Endothelial cell of hepatic sinusoid (primary cell): Measurements from ENCODE around the gene PPP1R14B.
"Not testable (repeated sequence)": the region's sequence is repeated elsewhere in the genome, so short reads cannot be mapped to it uniquely, and the experiment has no call there.

Experiments used
- in situ Hi-C: cut with HindIII; loops from 2 replicates; pipeline ENCODE4 v1.10.0; 2017; ENCODE audit warnings: low sequenced_read_pairs

Gene PPP1R14B

GRCh38 chr11:64248578-64248977, 1.8 kb upstream of the PPP1R14B start:
- in situ Hi-C loops: no loop called here

DNA sequence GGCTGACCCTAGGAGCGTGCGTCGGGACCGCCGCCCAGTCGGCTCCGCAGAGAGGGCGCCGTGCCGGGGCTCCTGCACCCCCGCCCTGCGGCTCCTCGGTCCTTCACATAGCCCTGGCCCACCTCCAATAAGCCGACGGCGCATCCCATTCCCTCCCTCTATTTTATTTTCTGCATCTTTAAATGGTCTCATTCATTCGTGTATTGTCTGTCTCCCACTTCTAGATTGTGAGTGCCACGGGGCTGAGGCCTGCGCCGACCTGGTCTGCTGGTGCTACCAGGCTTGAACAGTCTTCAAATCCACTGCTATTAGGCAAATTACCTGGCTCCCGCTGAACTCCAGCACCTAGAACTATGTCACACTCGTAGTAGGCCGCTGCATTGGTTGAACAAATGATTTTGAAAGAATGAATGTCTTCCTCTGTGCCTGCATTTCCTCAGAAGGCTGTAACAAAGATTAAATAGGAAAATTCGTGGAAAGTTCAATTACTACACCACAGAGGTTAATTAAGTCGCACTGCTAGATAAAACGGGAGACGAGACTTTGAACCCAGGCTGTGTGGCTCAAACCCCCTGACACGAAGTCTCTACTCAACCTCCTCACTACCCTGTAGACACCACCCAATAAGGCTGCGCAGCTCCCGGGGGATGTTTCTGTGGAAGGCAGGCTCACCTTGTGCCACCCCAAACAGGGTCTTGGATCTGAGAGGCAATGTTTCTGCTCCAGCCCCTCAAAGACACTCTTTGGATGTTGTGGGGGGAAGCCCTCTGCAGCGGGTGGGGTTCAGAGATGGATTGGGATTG, 1.2 kb upstream of the PPP1R14B start:
- in situ Hi-C loops: no loop called here

GRCh38 chr11:64246621-64246870, 197 bp downstream of the PPP1R14B start:
- in situ Hi-C loops: not testable (repeated sequence)

DNA sequence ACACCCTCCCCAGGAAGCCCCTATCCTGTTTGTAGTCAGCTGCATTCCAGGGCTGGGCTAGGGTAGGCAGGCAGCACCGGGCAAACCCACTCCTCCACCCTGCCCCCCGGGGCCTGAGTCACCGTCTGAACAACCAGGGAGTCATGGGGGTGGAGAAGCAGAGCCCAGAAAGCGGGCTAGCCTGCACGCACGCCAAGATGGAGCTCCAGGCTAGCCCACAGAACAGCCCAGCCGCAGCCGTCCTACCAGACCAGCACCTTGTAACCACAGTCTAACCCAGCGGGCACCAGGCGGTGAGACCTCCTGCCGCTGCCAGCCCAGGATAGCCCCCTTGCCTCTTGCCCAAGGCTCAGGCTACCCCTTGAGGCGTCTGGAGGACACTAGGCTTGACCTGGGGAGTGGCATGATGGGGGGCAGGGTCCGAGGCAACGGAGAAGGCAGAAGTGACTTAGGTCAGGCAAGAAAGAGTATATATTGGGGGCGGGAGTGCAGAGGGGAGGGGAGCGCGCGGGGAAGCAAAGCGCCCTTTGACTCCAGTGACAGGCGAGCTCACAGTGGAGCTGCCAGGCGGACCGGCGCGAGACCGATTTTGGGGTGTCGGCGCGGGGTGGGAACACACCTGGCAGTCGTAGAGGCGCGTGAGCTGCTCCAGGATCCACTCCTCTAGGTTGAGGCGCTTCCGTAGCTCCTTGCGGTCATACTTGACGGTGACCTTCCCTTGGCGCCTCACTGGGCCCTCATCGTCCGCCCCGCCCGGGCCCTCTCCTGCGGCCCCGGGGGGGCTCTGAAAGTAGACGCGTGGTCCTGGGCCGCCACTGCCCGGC, 734 bp downstream of the PPP1R14B start:
- in situ Hi-C loops: no loop called here

DNA sequence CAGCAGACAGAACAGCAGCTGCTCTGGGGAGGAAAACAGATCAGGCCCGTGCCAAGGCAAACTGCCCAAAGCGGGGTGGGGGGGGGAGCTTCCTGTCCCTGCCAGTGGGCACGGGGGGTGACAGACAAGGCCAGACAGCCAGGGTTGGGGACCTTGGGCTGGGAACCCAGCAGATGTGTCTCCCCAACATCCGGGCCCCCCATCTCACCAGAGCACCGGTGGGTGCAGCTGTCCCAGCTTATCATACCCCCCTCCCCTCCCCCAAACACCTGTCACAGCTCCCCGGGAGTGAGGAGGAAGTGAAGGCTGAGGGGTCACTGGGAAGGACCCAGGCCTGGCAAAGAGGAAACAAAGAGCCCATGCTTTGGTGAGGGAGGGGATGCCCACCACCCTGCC, 1.3 kb downstream of the PPP1R14B start:
- in situ Hi-C loops: no loop called here

DNA sequence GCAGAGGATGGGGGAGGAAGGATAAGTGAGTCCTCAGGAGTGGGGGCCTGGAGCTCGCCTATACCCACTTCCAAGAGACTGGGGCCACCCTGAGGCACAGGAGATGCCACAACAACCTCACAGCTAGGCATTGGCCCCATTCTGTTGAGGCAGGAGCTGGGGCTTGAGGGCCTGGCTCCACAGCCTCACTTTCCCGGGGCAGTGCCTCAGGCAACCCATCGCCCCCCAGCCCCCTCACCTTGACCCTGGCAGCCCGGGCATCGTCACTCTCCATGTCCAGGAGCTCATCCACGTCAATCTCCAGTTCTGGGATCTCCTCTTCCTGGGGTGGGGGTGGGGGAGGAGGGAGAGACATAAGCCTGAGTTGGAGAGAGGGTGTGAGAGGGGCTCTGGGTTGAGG, 1.8 kb downstream of the PPP1R14B start:
- in situ Hi-C loops: no loop called here

DNA sequence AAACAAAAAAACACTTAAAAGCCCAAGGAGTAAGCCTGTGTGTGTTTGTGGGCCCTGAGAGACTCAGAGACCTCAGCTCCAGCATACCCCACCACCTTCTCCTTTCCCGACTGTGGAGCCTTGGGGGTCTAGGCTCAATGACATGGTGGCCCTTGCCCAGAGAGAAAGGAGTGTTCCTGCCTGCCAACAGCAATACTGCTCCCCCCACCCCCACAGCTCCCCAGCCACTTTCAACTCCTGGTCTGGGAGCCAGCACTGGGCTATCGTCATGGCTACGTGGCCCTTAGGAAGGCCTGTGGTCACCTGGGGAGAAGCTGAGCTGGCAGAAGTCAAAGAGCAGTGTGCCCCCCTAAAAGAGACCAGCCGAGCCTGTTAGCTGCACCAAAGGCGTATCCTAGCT, 2.6 kb downstream of the PPP1R14B start:
- in situ Hi-C loops: no loop called here

GRCh38 chr11:64243236-64243854, 3.4 kb downstream of the PPP1R14B start:
- in situ Hi-C loops: no loop called here

DNA sequence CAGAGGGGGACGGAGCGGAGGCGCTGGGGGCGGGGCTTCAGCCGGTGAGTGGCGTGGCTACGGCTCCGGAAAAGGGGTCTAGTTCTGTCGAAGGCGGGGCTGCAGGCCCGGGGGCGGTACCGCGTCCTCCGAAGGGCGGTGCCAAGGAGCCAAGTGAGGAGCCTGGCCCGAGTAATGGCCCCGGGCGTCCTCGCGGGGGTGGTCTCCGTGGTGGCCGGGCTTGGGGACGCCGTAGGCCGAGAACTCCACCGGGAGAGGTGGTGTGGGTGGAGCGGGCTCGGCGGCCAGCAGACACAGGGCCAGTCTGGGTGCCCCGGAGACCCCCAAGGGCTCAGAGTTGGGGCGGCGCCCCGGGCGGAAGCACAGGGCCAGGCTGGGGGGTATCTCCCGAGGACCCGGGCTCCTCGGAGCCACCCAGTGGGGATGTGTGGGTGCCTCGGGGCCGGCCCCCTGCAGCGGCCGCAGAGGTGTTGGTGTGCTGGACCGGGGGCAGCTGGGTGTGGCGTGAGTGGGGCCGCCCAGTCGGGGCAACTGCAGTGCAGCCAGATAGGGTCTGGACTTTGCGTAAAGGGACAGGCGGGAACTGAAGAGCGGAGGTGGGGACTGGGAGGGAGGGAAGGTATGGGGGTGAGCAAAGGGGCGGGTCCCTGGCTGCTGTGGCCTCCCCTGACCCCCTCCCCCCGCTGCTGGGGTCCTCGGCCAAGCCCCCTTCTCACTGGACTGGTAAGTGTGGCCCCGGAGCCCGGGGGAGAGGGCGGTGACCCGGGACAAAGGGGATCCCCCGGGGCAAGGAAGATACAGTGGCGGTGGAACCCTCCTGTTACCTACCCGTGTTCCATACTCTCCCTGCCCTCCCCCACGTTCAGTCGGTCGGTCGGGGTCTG, 5.0 kb downstream of the PPP1R14B start:
- in situ Hi-C loops: no loop called here

DNA sequence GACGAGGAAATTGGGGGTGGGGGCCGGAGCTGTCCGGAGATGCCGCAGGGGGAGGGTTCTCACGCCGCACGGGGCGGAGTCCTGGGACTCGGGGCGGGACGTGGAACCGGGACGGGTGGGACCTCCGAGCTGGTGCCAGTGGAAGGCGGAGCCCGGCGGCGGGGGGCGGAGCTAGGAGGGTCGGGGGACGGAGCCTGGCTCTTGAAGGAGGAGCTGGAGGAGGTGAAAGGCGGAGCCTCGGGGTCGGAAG, 5.6 kb downstream of the PPP1R14B start:
- in situ Hi-C loops: no loop called here

GRCh38 chr11:64240435-64241240, 6.1 kb downstream of the PPP1R14B start, which contains the start of gene FKBP2:
Gene FKBP2, plus strand, starts transcription at chr11:64241095. Its CDS starts 1,293 bp downstream, at chr11:64242388.
- in situ Hi-C loops: no loop called here

DNA sequence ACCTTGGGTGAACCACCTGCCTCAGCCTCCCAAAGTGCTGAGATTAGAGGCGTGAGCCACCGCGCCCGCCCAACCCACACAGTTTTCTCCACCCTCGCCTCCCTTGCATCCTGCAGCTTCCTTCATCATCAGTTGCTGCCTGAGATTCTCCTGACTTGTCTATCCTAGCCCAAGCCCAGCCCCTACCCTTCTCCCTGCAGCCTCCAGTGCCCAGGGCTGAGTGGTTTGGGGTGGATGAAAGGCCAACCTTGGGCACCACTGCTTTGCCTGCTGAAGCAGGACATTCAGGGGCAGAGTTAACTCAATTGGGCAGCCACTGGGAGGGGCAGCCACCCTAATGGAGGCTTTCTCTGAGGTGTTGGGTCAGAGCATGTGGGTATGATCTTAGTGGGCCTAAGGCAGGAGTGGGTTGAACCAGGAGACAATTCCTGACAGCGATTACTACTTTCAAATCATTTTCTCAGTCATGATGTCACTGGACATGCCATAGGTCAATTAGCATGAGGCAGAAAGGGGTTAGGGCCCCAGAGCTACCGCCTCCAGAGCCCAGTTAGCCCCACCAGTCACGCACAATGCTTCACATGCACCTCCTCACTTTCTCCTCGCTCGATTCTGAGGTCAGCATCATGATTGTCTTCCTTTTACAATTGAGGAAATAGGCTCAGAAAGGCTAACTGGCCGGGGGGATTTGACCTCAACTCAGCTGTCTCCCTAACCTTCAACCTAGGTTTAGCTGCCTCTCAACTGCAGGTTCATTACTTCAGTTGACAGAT, 6.9 kb downstream of the PPP1R14B start:
- in situ Hi-C loops: no loop called here

DNA sequence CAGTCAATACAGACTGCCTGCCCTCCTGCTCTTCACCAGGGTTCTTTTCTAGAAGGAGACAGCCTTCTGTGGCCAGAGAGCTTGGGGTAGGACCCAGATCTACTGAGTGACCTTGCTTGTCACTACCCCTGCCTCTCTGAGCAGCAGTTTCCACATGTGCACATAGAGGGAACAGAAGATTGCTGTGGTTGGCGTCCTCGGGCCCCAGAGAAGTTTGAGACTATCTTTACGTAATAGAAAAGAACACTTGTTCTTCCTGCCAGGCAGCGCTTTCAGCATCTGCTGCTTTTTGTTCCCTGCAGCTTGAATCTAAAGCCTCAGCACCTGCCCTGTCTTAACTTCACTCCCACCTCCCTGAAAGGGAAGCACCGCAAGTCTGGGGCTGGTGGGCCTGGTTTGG, 7.7 kb downstream of the PPP1R14B start:
- in situ Hi-C loops: no loop called here

DNA sequence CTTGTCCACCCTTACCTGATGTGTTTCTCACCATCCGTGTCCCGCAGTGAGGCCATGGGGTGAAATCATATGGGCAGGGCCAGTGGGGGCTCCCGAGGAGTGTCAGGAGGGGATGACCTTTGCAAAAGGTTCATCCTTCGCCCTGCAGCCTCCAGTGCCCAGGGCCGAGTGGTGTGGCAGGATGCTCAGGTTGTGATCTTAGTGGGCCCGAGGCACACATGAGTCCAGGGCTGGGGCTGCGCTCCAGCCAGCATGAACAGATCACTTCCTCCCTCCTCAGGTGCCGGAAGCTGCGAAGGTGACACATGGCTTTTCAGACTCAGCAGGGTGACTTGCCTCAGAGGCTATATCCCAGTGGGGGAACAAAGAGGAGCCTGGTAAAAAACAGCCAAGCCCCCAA, 8.7 kb downstream of the PPP1R14B start:
- in situ Hi-C loops: no loop called here

DNA sequence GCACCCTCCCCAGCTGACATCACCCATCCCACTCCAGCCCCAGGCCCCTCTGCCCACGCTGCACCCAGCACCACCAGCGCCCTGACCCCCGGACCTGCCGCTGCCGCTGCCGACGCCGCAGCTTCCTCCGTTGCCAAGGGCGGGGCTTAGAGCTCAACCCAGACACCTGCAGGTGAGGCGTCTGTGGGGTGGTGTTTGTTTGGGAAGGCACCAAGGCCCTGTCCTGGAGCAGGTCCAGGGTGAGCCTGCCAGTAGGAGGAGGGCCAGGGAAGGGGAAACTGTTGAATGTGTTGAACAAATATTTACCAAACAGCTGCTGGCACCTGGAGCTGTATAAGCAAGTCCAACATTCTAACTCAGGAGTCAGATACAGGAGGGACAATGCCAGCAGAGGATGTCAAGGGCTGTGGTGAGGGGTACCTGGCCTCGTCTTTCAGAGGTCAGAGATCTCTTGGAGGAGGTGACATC, 9.2 kb downstream of the PPP1R14B start:
- in situ Hi-C loops: no loop called here

DNA sequence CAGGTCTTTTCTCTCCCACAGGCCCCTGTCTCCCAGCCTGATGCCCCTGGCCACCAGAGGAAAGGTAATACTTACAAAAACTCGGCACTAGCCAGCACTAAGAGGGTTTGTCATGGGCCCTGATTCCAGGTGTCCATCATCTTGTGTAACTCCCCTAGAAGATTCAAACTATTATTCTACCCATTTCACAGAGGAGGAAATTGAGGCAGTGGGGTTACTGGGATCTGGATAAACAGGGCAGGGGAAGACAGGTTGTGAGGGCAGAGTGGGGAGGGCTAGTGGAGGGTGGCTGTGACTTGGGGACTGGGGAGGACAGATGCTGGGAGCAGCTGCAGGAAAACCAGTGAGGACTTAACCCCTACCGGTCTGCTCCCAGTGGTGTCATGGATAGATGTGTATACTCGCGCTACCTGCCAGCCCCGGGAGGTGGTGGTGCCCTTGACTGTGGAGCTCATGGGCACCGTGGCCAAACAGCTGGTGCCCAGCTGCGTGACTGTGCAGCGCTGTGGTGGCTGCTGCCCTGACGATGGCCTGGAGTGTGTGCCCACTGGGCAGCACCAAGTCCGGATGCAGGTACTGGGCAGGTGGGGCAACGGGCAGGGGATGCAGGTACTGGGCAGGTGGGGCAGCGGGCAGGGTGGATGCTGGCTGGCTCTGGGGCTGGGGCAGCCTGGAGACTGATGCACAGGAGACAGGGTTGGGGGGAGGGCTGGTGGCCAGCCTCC, 11.1 kb downstream of the PPP1R14B start:
- in situ Hi-C loops: no loop called here

DNA sequence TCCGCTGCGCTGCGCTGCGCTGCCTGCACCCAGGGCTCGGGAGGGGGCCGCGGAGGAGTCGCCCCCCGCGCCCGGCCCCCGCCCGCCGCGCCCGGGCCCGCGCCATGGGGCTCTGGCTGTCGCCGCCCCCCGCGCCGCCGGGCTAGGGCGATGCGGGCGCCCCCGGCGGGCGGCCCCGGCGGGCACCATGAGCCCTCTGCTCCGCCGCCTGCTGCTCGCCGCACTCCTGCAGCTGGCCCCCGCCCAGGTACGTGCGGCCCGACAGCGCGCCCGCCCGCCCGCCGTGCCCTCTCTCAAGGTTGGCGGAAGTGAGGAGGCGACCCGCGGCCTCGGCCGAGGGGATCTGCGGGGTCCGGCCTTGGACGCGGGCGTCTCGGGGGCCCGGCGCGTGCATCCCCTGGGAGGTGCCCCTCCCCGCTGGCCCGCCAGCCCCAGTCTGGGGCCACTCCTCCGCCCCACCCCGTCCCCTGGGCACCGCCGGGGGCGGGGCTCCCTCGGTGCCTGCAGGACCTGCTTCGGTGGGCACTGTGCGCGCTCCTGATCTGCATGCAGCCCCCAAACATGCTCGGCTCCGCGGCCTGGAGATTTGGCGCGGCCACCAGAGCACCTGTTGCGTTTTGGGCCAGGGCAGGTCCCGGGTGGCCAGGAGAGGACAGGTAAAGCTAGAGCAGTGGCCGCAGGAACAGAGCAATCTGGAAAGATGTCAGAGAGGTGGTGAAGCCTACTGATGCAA, 11.9 kb downstream of the PPP1R14B start:
- in situ Hi-C loops: no loop called here

DNA sequence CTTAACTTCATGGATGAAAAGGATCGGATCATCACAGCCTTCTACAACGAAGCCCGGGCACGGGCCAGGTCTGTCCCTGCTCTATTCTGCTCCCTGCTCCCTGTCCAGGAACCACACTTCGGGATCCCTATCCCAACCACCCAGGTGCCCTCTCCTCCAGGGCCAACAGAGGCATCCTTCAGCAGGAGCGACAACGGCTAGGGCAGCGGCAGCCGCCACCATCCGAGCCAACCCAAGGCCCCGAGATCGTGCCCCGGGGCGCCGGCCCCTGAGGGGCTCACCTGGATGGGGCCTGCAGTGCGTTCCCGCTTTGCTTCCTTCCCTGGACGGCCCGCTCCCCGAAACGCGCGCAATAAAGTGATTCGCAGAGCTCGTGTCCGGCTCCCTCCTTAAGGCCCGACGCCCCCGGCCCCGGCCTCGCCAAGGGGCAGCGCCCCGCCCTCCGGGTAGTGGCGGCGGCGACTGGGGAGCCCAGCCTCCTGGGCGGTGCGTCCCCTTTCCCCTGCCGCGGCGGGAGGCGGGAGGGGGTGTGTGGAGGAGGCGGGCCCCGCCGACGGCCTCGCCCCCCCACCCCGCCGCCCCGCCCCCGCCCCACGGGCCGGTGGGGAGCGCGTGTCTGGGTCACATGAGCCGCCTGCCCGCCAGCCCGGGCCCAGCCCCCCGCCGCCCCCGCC, 12.7 kb downstream of the PPP1R14B start, which contains the start of gene VEGFB:
Gene VEGFB (plus strand): TSS at position 672 of the 674 bp plus-strand sequence. CDS start 250 bp downstream, outside the sequence.
- in situ Hi-C loops: no loop called here
